Activated CD4-positive, alpha-beta T cell treated with anti-CD3 and anti-CD28 coated beads, Interleukin-2, amount 50 U/mL, for 24 hours (primary cell): ENCODE data around the gene HCN2.

Source experiments
- DNase-seq, 2 donors: peaks; one replicate each; pipeline ENCODE4 v3.0.0-alpha.2; 2020; ENCODE audit warnings: low read depth in 1 of 2, low spot score in 1 of 2

Gene HCN2

DNA sequence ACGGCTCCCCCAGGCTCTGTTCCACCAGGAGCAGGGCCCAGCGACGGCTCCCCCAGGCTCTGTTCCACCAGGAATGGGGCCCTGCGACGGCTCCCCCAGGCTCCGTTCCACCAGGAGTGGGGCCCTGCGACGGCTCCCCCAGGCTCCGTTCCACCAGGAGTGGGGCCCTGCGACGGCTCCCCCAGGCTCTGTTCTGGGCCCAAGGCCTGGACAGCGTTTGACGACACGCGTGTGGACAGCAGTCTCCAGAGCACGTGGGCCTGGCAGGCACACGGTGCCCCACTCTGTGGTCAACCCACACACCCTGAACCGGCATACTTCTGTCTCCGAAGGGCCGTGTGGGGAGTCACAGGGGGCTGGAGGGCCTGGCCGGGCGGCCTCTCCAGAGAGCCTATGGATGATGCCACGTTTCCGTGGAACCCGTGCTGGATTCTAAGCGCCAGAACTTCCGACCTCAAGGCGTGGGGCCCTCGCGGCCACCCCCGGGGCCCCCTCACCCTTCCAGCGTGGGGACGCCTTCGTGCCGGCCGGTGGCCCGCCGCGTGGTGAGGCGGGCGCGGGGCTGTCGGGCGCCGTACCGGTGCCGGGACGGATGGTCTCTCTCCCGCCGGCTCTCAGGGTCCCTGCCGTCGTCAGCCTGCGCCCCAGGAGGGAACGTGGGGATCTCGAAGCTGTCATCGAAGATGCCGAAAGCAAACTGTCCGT, 61.6 kb downstream of the HCN2 start:
- no peak for DNase-seq

DNA sequence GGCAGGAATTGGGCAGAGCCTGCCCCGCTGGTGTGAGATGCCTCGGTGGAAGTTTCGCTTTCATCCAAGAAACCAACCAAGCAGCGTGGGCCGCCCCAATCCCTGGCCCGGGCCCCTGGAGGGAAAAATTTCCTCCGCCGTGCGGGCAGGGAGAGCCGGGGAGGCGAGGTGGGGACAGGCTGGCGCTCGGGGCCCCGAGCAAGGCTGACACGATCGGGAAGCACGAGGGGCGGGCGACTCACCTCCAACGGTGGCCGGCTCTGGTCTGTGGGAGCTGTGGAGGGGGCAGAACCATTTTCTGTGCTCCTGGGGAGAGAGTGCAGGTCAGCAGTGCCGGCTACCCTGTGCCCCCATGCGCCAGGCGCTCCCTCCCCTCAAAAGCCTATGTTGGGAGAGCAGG, 62.3 kb downstream of the HCN2 start:
- DNase-seq, result no peak

DNA sequence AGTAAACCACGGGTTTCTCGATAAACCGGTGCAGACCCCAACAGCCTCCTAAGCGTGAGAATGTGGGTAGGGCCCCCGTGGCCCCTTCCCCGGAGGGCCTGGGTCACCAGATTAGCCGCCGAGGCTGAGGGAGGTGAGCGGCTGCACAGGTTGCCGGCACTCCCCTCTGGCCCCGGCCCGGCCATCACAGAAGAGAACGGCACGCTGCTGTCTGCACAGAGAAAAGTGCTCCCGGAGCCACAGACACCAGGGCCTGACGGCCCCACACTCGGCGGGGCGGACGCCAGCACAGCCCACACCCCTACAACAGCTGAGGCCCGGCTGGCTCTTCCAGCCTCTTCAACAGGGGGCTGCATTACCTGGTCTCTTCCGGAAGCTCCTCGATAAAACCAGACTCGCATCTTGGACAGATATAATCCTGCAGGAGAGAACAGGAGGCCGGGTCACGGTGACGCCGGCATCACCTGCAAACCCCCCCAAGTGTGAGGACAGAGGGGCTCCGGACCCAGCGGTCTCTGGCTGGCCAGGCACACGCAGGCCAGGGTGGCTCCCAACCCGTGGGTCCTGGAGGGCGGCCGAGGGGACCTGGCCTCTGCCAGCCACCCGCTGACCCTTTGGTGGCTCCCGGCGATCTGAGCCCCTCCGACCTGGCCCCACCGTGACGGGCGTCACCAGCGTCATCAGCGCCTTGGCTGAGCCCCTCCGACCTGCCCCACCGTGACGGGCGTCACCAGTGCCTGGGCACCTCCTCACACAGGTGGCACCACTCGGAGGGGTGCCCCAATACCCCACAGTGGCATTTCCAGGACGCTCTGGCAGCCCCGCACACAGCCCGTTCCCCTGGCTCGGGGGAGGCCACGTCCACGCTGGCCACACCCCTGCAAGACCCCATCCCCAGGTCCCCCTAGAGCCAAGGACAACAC, 63.0 kb downstream of the HCN2 start:
- DNase-seq, result no peak

DNA sequence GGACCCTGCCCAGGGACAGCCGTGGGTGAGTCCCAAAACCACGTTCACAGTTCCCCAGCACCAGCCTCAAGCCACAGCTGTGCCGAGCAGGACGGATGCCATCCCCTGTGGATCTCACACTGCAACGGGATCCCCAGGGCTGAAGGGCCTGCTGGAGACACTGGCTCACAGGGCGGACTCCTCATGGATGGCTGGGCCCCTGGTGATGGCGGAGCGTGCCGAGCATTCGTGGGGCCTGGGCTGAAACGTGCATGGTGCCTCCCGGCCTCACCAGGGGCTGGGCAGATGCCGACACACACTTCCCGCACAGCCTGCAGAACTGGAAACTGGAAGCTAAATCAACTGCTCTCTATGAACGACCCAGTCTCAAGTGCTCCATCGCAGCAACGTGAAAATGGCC, 63.7 kb downstream of the HCN2 start:
- no peak for DNase-seq

DNA sequence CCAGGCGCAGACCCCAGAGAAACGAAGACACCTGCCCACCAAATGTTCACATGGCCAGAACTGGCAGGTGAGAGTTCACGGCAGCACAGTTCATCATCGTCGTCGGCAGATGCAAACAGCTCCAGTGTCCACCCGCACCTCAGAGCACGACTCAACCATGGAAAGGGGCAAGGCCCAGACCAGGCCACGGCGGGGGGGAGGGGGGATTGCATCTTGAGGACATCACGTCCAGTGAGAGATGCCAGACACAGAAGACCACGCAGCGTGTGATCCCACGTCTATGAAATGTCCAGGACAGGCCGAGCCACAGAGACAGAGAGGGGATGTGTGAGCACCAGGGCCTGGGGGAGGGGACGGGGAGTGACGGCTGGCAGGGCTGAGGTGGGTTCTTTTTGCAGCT, 66.0 kb downstream of the HCN2 start:
- no peak for DNase-seq

DNA sequence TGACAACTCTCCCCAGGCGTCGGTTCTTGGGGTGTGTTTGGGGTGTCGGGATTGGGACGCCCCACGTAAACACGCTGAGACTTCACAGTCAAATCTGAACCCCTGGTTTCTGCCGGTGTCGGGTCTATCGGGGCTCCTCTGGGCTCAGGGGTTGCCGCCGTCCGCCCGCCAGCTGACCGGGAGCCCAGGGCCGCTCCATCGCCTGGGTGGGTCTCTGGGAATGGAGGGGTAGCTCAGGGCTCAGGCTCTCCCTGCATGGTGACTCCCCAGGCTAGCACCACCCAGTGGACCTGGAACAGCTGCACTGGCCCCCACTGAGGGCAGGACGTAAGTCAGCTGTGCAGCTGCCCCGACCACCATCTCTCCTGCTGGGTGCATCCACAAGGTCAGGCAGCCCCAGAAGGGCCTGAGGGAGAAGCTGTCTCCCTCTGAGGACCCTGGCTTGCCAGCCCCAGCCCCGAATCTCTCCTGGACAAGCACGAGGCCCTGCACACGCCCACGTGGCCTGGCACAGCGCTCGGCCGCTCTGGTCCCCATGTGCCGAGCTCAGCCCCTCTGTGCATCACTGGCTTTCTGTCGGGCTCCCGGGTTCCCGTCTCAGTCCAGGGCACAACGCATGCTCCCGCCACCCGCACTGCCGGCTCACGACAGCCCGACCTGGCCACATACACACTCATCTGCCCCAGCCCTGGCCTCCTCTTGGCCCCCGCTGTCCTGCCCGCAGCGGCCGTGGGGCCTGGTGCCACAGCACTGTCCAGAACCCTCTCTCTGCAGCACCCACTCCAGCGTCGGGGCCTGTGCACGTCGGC, 67.3 kb downstream of the HCN2 start:
- DNase-seq, result no peak

DNA sequence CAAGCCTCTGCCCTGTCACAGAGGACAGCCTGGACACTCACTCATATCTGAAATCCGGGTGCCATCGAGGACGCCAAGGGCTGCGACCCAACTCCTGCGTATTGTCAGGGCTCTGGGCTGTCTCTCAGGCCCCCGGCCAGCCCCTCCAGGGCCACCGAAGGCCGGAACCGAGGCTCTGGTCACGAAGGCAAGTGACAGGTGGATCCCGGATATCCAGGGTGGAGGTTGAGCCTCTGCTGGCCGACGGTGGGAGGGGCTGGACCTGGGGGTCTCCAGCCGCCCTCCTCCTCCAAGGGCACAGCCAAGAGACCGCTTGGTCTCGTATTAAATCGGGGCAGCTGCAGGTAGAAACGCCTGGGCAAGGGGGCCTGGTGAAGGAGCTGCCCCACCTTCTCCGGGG, 67.9 kb downstream of the HCN2 start:
- no peak for DNase-seq

DNA sequence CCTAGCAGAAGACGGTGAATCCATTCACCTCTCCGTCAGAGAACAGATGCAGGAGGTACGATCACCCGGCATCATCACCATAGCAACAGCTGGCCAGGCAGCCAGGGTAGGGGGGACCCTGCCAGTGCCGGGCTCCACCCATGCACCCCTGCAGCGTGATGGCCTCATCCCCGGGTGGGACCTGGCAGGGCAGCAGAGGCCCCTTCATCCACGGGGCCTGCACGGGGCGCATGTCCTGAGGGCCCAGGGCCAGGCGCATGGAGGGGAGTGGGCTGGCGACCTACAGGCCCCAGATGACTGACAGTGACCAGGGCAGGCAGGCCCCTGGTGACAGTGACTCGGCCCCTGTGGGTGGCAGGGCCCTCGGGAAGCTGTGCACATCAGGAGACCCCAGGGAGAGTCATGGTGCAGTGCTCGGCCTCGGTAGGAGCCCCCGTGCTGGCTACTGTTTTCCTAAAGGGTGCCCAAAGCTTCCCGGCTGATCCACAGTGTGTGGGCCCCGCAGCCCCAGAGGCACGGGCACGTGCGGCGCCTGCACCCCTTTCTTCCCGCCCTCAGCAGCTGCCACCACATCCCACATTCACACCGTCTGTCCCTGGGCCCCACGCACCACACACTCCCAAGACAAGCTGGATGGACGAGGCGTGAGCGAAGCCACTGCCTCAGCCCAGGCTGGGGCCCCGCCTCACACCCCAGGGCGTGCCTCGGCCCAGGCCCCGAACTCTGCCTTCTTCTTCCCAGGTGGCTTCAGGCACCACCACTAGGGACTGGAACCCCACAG, 68.6 kb downstream of the HCN2 start:
- no peak for DNase-seq

DNA sequence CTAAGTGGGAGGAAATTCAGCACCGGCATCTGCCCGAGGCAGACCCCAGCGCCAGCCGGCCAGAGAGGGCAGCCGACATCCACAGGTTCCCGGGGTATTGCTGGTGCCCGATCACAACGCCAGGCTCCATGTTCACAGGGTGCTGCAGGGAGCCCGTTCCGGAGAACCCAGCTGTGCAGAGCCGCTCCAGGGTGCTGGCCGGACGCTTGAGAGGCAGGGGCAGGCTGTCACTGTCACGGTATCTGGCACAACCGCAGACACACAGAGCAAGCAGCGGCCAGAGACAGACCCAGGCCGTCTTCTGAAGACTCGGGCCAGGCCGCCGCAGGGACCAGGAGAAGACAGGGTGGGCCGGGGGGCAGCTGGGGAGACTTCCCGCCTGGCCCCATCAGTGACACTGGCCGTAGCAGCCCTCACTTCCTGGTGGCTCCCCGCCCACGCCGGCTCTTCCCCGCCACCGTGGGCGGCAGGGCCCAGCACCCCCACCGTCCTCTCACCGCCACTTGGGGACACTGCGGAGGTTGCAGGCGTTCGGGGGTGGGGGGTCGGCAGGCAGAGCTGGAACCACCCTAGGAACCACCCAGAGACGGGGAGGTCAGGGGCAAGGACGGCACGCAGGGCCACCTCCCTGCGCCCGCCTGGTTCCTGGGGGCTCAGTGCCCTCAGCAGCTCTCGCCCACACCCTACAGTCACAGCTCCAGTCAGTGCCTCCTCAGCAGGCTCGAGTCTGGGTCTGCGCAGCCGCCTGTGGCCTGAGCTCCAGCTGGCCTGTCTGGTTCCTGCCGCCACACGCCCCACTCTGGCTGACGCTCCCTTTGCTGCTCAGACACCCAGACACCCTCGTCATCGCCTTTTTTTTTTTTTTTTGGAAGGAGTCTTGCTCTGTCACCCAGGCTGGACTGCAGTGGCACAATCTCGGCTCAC, 69.5 kb downstream of the HCN2 start:
- DNase-seq, result no peak

DNA sequence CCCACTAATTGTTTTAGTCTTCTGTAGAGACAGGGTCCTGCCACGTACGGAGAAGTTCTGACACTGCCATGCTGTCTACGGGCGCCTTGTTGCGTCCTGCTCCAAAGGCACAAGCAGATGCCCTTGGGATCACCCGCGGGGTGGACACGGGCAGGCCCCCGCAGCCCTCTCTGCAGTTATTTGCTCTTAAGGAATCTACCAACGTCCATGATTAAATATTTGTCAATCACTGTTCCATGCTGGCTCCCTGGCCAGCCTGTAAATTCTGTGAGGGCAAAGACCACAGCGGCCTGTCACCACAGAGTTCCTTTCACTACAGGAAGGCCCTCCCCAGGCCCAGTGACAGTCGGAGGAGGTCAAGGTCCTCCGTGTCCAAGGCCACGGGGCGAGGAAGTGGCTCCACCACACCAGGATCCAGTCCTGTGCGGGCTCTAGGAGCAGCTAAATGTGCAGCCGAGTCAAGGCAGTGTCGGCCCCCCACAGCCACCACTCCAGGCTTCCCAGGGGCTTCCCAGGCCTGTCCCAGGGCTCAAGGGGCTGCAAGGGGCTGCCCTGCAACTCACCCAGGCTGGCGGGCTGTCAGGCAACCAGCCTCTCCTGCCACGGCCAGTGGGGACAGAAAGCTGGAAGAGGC, 71.2 kb downstream of the HCN2 start:
- DNase-seq, result no peak

DNA sequence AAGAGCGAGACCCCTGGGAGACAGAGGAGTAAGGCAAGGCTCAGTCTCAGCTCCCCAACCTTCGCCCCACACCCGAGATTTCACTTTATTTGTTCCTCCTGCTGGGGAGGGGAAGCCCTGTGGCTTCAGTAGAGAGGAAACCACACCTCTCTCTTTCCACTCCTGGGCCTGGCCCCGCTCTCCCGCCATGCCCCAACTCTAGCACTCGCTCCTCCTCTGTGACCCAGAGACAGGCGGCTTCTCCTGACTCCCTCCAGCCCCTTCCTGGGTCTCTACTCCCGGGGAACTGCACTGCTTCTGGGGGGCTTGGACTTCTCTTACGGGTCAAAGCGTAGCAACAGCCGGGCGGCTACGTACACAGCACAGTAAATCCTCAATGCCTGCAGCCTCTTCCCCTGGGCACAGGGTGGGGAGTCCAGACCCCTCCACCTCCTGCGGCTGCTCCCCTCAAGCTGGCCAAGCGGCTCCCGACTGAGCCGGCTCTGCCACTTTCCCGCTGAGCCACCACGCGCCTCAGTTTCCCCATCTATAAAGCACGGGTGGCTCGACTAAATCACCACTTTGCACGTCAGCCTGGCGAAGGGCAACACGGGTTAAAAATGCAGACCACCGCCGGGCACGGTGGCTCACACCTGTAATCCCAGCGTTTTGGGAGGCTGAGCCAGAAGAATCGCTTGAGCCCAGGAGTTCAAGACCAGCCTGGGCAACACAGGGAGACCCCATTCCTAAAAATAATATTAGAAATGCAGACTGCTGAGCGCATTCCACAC, 71.9 kb downstream of the HCN2 start:
- DNase-seq, result peak; percentile 28 to 60

DNA sequence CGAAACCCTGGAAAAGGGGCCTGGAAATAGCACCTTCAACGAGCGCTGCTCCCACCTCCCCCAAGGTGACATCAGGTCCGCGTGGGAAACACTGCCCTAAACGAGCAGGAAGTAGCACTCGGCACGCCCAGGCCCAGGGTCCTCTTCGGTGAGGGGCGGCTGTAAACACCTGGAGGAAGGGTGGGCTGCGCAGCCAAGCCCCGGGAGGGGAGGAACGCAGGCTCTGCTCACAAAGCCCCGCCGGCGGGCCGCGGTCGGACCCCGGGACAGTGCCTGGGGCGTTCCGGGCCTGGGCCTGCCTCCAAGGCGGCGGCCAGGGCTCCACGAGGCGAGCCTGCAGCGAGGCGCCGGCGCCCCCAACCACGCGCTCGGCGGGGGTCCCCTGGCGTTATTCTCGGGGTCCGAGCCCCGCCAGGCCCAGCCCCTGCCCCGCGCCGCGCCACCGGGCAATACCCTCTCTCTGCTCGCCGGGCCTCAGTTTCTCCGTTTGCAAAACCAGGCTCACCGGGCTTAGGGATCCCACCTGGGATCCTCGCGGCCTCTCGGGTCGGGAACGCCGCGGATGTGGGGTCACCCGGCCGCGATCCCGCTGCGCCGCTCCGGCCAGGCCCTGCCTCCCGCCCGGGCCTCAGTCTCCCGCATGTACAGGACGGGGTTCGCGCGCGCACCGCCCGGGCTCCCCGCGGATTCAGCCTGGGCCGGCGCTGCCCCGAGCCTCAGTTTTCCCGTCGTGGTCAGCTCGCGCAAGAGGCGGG, 72.7 kb downstream of the HCN2 start:
- DNase-seq, result peak; percentile 52 to 66

DNA sequence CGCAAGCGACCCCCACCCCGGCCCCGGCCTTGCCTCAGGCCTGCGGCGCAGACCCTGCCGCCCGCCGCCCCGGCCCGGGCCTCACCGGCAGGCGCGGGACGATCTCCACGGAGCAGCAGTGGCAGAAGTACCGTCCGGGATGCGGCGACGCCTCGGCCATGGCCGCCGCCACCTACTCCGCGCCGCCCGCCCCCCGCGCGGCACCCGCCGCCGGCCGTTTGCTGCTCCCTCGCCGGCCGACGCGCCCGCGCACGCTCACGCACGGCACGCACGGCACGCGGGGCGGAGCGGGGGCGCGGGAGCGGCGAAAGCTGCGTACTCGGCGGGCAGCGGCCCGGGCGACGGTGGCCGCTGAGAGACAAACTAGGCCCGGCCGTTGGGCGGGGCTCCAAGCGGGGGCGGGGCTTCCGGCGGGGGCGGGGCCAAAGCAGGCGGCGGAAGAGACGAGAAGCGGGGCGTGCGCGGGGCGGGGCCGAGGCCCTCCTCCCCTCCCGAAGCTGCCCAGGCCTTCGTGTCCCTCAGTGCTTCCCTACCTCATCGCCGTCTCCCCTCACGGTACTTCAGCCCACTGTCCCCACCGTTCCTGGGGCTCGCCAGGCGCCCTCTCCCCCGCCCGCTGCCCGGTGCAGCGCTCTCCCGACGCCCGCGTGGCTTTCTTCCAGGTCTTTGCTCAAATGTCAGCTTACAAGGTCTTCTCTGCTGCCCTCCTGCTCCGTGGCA, 73.4 kb downstream of the HCN2 start, which contains the start of gene RNF126:
RNF126 (minus strand) TSS at position 253 of the 720 bp plus-strand sequence; CDS start at position 160, 93 bp downstream.
- DNase-seq, result peak; percentile 94 to 98

DNA sequence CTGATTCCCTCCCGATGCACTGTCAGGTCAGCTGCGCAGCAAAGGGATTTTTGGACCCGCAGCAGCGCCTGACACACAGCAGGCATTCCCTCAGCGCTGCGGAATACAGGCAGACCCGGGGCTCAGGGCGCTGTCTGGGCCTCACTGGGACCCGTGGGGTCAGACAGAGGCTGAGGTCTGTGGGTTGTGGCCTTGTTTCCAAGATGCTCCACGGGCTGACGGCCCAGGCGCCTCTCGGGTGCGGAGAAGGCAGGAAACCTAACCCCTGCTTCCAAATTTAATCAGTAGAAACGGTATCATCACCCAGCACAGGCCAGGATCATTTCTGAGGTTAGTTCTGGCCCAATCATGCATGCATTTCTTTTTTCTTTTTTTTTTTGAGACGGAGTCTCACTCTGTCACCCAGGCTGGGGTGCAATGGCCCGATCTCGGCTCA, 74.0 kb downstream of the HCN2 start:
- DNase-seq, result no peak

DNA sequence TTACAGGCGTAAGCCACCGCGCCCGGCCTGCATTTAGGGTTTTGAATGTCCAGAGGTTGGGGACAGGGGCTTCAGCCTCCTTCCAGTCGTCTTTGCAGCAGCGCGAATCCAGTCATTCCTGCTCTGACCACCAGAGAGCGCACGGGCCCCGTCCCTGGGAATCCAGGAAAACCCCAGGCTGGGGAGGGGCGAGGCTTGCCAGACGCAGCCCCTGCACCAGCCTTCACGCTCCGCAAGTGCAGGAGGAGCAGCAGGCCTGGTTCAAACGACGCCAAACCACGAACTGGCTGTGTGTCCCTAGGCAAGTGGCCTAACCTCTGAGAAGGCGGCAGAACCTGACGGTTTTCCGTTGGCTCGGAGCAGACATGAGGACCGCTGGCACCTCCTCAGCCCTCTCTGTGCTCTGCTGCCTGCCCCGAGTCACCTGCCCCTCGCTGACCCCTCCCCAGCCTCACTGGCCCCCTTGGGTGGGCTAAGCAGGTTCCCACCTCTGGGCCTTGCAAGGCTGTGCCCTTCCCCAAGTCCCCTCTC, 75.3 kb downstream of the HCN2 start:
- peak; percentile 72 to 78 for DNase-seq
